Skin of body (tissue), 2 donors: ENCODE results near the gene JAKMIP3. TPM values are rescaled to one million over a fixed set of nuclear protein-coding genes. Genes with fewer than 3 reads are reported as not detected.
A peak's percentile ranks its signal among the peaks of the same experiment; 100 is the strongest.

Experiments
- DNase-seq: peaks from one replicate; lab custom pipeline; 2025; lab: John Stamatoyannopoulos, UW
- total RNA-seq: library from RNA; depleted of rRNA; stranded (reverse); fragments of >200 nt; gene quantifications from one replicate; pipeline ENCODE4 v1.2.3, GENCODE V29; 2014

JAKMIP3 gene
- total RNA-seq: 0.39 TPM

GRCh38 chr10:132065491-132066105, at the start of gene JAKMIP3:
JAKMIP3 (plus strand) TSS chr10:132065946; CDS start chr10:132104809, 38,863 bp downstream.
- peak; percentile 65 for DNase-seq

- no peak for DNase-seq
Observed at GRCh38 chr10:132016514-132016913, 49.2 kb upstream of the JAKMIP3 start.

- DNase-seq: no peak
Observed at GRCh38 chr10:132018446-132018845, 47.3 kb upstream of the JAKMIP3 start.

GRCh38 chr10:132019366-132019765, 46.4 kb upstream of the JAKMIP3 start:
- no peak for DNase-seq

- DNase-seq: no peak
Observed at GRCh38 chr10:132020456-132020855, 45.3 kb upstream of the JAKMIP3 start.

GRCh38 chr10:132021046-132021445, 44.7 kb upstream of the JAKMIP3 start:
- DNase-seq: no peak

- DNase-seq: no peak
Observed at GRCh38 chr10:132021504-132022143, 44.1 kb upstream of the JAKMIP3 start.

- no peak for DNase-seq
Observed at GRCh38 chr10:132022241-132022640, 43.5 kb upstream of the JAKMIP3 start.

GRCh38 chr10:132023092-132023811, 42.5 kb upstream of the JAKMIP3 start:
- peak; percentile 14 for DNase-seq

- DNase-seq: no peak
Observed at GRCh38 chr10:132027423-132027983, 38.2 kb upstream of the JAKMIP3 start.

- no peak for DNase-seq
Observed at GRCh38 chr10:132028706-132029105, 37.0 kb upstream of the JAKMIP3 start.

- no peak for DNase-seq
Observed at GRCh38 chr10:132030898-132031463, 34.8 kb upstream of the JAKMIP3 start.

GRCh38 chr10:132033632-132034031, 32.1 kb upstream of the JAKMIP3 start:
- DNase-seq: no peak

- DNase-seq: no peak
Observed at GRCh38 chr10:132035476-132035875, 30.3 kb upstream of the JAKMIP3 start.

- DNase-seq: peak; percentile 17
Observed at GRCh38 chr10:132036153-132036886, 29.4 kb upstream of the JAKMIP3 start.

GRCh38 chr10:132036887-132037675, 28.7 kb upstream of the JAKMIP3 start:
- no peak for DNase-seq

- DNase-seq: no peak
Observed at GRCh38 chr10:132037676-132037975, 28.1 kb upstream of the JAKMIP3 start.

GRCh38 chr10:132039371-132039770, 26.4 kb upstream of the JAKMIP3 start:
- no peak for DNase-seq

- no peak for DNase-seq
Observed at GRCh38 chr10:132040046-132040445, 25.7 kb upstream of the JAKMIP3 start.

GRCh38 chr10:132041340-132041739, 24.4 kb upstream of the JAKMIP3 start:
- DNase-seq: no peak
